ENCODE results near the gene CCL3.

- no peak for TF ChIP-seq POLR2A (IDR thresholded peaks at IDR 0.05)
- TF ChIP-seq CTCF (IDR thresholded peaks at IDR 0.05), result no peak
These were observed 4.3 kb upstream of the CCL3 start for GRCh38 chr17:36094232-36094631.
